ENCODE results near the gene BCL2L1.

Gene BCL2L1

DNA sequence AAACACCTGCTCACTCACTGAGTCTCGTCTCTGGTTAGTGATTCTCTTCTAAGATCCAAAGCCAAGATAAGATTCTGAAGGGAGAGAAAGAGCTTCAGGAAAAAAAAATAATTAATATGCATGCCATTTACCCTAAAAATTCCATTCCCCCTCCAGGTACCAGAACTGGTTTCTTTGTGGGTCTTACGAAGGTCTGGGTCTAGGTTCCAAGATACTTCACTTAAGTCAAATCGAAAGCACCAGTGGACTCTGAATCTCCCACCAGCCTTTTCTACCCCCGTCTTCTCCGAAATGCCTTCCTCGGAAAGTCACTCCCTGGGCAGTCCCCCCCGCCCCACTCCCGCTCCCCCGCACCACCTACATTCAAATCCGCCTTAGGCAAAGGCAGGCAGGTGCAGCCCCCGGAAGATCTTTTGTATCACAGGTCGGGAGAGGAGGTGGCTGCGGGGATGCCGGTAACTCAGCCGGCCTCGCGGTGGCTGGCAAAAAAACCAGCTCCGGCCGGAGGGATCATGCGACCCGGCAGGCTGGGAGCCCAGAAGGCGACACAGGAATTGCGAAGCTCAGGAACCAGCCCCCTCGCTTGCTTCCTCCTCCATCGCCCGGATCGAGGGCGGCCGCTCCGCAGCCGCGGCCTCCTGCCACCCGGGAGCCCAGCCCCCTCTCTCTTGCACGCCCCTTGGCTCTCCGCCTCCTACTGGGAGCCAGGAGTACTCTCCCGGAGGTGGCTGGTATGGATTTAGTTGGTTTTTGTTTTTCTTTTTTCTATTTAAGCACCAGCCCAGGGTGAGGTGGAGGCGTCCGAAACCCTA, at the start of gene BCL2L1:
Gene BCL2L1 (minus strand): TSS at position 612 of the 812 bp plus-strand sequence. CDS start 650 bp downstream, outside the sequence.
- H3F3A ChIP-seq (ENCODE audit: insufficient read depth, low read length) = no peaks in the 10 kb centered on the region

DNA sequence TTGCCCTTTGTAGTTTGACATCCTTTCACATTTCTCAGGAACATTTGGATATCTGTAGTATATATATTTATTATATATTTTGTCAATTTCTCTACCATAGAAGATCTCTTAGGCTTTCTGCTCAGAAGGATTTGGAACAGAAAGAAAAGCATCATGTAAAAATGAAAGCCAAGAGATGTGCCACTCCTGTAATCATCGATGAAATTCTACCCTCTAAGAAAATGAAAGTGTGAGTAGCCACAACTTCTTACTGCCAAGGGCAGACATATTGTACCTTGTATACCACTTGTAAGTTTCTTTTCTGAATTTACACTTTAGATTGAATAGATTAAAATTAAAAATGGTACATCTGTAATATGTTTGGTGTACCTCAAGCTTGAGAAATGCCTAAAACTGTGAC, 47.6 kb upstream of the BCL2L1 start:
- H3F3A ChIP-seq (ENCODE audit: insufficient read depth, low read length) = no peaks in the 10 kb centered on the region
- no peaks in the 10 kb centered on the region for H4K20me1 ChIP-seq (ENCODE audit: insufficient read depth, low read length)
- H3K27me3 ChIP-seq (ENCODE audit: insufficient read depth, low read length) = no peaks in the 10 kb centered on the region
- H3K4me2 ChIP-seq (ENCODE audit: low read length) = no peak overlapping the region
- TF ChIP-seq, protein P1, sequence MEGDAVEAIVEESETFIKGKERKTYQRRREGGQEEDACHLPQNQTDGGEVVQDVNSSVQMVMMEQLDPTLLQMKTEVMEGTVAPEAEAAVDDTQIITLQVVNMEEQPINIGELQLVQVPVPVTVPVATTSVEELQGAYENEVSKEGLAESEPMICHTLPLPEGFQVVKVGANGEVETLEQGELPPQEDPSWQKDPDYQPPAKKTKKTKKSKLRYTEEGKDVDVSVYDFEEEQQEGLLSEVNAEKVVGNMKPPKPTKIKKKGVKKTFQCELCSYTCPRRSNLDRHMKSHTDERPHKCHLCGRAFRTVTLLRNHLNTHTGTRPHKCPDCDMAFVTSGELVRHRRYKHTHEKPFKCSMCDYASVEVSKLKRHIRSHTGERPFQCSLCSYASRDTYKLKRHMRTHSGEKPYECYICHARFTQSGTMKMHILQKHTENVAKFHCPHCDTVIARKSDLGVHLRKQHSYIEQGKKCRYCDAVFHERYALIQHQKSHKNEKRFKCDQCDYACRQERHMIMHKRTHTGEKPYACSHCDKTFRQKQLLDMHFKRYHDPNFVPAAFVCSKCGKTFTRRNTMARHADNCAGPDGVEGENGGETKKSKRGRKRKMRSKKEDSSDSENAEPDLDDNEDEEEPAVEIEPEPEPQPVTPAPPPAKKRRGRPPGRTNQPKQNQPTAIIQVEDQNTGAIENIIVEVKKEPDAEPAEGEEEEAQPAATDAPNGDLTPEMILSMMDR (IDR thresholded peaks at IDR 0.05; ENCODE audit: low read length) = no peak
- TF ChIP-seq EZH2 (IDR thresholded peaks at IDR 0.05; ENCODE audit: borderline replicate concordance, low read length) = no peak
- no peaks in the 10 kb centered on the region for H3K9me2 ChIP-seq (ENCODE audit: low read depth, low read length)
- H3K4me3 ChIP-seq (ENCODE audit: low read depth, low read length, poor library complexity, severe bottlenecking) = no peak overlapping the region
- no peak overlapping the region for H3K9ac ChIP-seq (ENCODE audit: low read length)
- H2AFZ ChIP-seq (ENCODE audit: low read length) = no peak overlapping the region
- peaks cover 91% of the 10 kb centered on the region for H3K36me3 ChIP-seq (ENCODE audit: insufficient read depth, low read length)
- H3K27ac ChIP-seq (ENCODE audit: low read depth, low read length, poor library complexity, severe bottlenecking) = no peak overlapping the region
- peaks cover 7% of the 10 kb centered on the region; the same call in 1 of the 2 replicates for H3K79me2 ChIP-seq (ENCODE audit: insufficient read depth, low read length)
- H3K9me3 ChIP-seq (ENCODE audit: low read length) = no peaks in the 10 kb centered on the region
- H3K4me1 ChIP-seq (ENCODE audit: insufficient read depth, low read length, severe bottlenecking) = no peaks in the 10 kb centered on the region

More for the DNA sequence above, at the start of gene BCL2L1:
- H3K9me3 ChIP-seq (ENCODE audit: low read length) = no peaks in the 10 kb centered on the region
- peak within 1 kb of the TSS; percentile 92 for H3K4me2 ChIP-seq (ENCODE audit: low read length)
- H3K36me3 ChIP-seq (ENCODE audit: insufficient read depth, low read length) = peaks cover 30% of the 10 kb centered on the region; the same call in 1 of the 2 replicates
- H3K4me3 ChIP-seq (ENCODE audit: low read depth, low read length, poor library complexity, severe bottlenecking) = peak within 1 kb of the TSS; percentile 78
- no peaks in the 10 kb centered on the region for H3K9me2 ChIP-seq (ENCODE audit: low read depth, low read length)
- TF ChIP-seq, protein P1 (IDR thresholded peaks at IDR 0.05; ENCODE audit: low read length) = peak; percentile 44
- no peak for TF ChIP-seq EZH2 (IDR thresholded peaks at IDR 0.05; ENCODE audit: borderline replicate concordance, low read length)
- no peaks in the 10 kb centered on the region for H3K27me3 ChIP-seq (ENCODE audit: insufficient read depth, low read length)
- H3K9ac ChIP-seq (ENCODE audit: low read length) = peak within 1 kb of the TSS; percentile 91
- H3K27ac ChIP-seq (ENCODE audit: low read depth, low read length, poor library complexity, severe bottlenecking) = peak within 1 kb of the TSS; percentile 91
- H4K20me1 ChIP-seq (ENCODE audit: insufficient read depth, low read length) = no peaks in the 10 kb centered on the region
- no peak within 1 kb of the TSS for H2AFZ ChIP-seq (ENCODE audit: low read length)
- peaks cover 40% of the 10 kb centered on the region for H3K4me1 ChIP-seq (ENCODE audit: insufficient read depth, low read length, severe bottlenecking)
- peaks cover 44% of the 10 kb centered on the region for H3K79me2 ChIP-seq (ENCODE audit: insufficient read depth, low read length)

DNA sequence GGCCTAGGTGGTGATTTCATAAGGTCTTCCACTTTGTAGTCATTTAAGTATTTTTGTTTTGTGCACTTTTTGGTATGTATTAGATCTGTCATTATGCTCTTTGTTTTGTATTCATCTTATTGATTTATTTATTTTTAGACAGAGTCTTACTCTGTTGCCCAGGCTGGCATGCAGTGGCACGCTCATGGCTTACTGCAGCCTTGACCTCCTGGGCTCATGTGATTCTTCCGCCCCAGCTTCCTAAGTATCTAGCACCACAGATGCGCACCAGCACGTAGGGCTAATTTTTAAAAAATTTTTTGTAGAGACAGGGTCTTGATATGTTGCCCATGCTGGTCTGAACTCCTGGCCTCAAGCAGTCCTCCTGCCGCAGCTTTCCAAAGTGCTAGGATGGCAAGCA, 47.0 kb upstream of the BCL2L1 start:
- Histone ChIP-seq H3K36me3 (ENCODE audit: insufficient read depth, low read length) (peaks cover 93% of the 10 kb centered on the region), H3K9me3 (ENCODE audit: low read length) (no peaks in the 10 kb centered on the region), H2AFZ (ENCODE audit: low read length) (no peak overlapping the region), H3K27ac (ENCODE audit: low read depth, low read length, poor library complexity, severe bottlenecking) (no peak overlapping the region), H3K4me3 (ENCODE audit: low read depth, low read length, poor library complexity, severe bottlenecking) (no peak overlapping the region), H3F3A (ENCODE audit: insufficient read depth, low read length) (no peaks in the 10 kb centered on the region), H4K20me1 (ENCODE audit: insufficient read depth, low read length) (no peaks in the 10 kb centered on the region), H3K9me2 (ENCODE audit: low read depth, low read length) (no peaks in the 10 kb centered on the region), H3K9ac (ENCODE audit: low read length) (no peak overlapping the region), H3K4me1 (ENCODE audit: insufficient read depth, low read length, severe bottlenecking) (no peaks in the 10 kb centered on the region), H3K79me2 (ENCODE audit: insufficient read depth, low read length) (peaks cover 7% of the 10 kb centered on the region; the same call in 1 of the 2 replicates), H3K4me2 (ENCODE audit: low read length) (no peak overlapping the region), H3K27me3 (ENCODE audit: insufficient read depth, low read length) (no peaks in the 10 kb centered on the region)
- TF ChIP-seq EZH2 (IDR thresholded peaks at IDR 0.05; ENCODE audit: borderline replicate concordance, low read length) = no peak
- TF ChIP-seq, protein P1 (IDR thresholded peaks at IDR 0.05; ENCODE audit: low read length) = no peak

Measured in OCI-LY1 (cell line).